Measurements from ENCODE around the gene MCM6.

Gene MCM6

DNA sequence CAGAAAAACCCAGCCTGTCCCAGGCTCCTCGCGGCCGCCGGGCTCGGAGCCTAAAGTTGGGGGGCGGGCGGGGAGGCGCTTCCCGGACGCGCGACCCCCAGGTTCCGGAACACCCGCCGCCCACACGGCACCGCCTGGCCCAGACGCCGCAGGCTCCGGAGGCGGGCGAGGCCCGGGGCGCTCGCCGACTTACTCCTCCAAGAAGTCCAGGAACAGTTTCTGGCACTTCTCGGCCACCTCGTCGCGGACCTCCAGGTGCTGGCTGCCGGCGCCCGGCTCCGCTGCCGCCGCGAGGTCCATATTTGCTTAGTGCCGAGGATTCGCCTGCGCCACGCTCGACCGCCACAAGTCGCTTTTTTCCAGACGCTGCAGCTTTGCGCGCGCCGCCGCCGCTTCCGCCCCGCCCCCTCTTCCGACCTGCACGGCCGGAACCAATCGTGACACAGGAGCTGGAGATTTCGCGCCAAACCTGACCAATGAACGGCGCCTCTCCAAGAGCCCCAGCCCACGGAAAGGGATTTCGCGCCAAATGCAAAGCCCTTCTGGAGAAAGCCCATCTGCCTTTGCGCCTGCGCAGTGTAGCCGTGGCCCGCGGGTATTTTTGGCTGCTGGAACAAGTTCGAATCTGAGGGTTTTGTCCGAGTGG lies at the start of gene MCM6:
TSS of gene MCM6 (minus strand) at position 378 of the 646 bp plus-strand sequence. CDS start at position 300, 78 bp downstream.
- Mint-ChIP-seq H3K4me3 (peak within 1 kb of the TSS; percentile 89 to 90 (median 90)), H3K36me3 (ENCODE audit: low read depth) (peaks cover 18% of the 10 kb centered on the region), H3K4me1 (peaks cover 22% of the 10 kb centered on the region), H3K27me3 (ENCODE audit: low read depth) (no peaks in the 10 kb centered on the region), H3K9me3 (peaks cover 5% of the 10 kb centered on the region), H3K27ac (peak within 1 kb of the TSS; percentile 47 to 91 (median 88))
- TF ChIP-seq, protein P1, sequence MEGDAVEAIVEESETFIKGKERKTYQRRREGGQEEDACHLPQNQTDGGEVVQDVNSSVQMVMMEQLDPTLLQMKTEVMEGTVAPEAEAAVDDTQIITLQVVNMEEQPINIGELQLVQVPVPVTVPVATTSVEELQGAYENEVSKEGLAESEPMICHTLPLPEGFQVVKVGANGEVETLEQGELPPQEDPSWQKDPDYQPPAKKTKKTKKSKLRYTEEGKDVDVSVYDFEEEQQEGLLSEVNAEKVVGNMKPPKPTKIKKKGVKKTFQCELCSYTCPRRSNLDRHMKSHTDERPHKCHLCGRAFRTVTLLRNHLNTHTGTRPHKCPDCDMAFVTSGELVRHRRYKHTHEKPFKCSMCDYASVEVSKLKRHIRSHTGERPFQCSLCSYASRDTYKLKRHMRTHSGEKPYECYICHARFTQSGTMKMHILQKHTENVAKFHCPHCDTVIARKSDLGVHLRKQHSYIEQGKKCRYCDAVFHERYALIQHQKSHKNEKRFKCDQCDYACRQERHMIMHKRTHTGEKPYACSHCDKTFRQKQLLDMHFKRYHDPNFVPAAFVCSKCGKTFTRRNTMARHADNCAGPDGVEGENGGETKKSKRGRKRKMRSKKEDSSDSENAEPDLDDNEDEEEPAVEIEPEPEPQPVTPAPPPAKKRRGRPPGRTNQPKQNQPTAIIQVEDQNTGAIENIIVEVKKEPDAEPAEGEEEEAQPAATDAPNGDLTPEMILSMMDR (IDR thresholded peaks at IDR 0.05; ENCODE audit: unreplicated experiment in 3 of 3): no peak

GRCh38 chr2:135925571-135925970 lies 49.3 kb upstream of the MCM6 start:
- H3K9me3 Mint-ChIP-seq: no peaks in the 10 kb centered on the region
- no peak overlapping the region for H3K4me3 Mint-ChIP-seq
- H3K27ac Mint-ChIP-seq: no peak overlapping the region
- H3K27me3 Mint-ChIP-seq (ENCODE audit: low read depth): no peaks in the 10 kb centered on the region
- TF ChIP-seq, protein P1 (IDR thresholded peaks at IDR 0.05; ENCODE audit: unreplicated experiment in 3 of 3): no peak
- peaks cover 47% of the 10 kb centered on the region for H3K36me3 Mint-ChIP-seq (ENCODE audit: low read depth)
- H3K4me1 Mint-ChIP-seq: no peaks in the 10 kb centered on the region

- Mint-ChIP-seq H3K4me1 (no peaks in the 10 kb centered on the region), H3K4me3 (no peak overlapping the region), H3K36me3 (ENCODE audit: low read depth) (peaks cover 27% of the 10 kb centered on the region), H3K9me3 (no peaks in the 10 kb centered on the region), H3K27me3 (ENCODE audit: low read depth) (no peaks in the 10 kb centered on the region), H3K27ac (no peak overlapping the region)
- TF ChIP-seq, protein P1 (IDR thresholded peaks at IDR 0.05; ENCODE audit: unreplicated experiment in 3 of 3): peak; percentile 34 to 62 (median 47)
Measured at GRCh38 chr2:135916207-135916606, 40.0 kb upstream of the MCM6 start.

DNA sequence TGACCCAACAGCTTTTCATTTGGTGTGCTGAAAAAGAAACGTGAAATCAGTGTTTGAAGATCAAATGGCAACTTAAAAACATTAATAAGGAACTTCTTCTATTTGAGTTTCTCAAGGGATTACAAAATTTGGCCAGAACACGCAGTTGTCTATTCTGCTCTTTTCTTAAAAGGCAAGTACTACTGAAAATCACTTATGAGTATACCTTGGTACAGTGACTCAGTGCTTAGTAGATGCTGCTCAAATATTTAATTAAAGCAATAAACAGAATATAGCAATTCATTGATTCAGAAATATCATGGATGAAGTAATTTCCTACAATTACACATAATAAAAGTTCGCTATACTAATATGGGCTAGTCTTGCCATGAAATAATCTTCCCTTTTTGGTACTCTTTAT lies 38.2 kb upstream of the MCM6 start:
- TF ChIP-seq, protein P1 (IDR thresholded peaks at IDR 0.05; ENCODE audit: unreplicated experiment in 3 of 3): no peak
- Mint-ChIP-seq H3K36me3 (ENCODE audit: low read depth) (peaks cover 34% of the 10 kb centered on the region), H3K4me1 (no peaks in the 10 kb centered on the region), H3K27me3 (ENCODE audit: low read depth) (no peaks in the 10 kb centered on the region), H3K27ac (no peak overlapping the region), H3K9me3 (no peaks in the 10 kb centered on the region), H3K4me3 (no peak overlapping the region)

GRCh38 chr2:135913727-135914365 lies 37.6 kb upstream of the MCM6 start:
- Mint-ChIP-seq H3K27ac (no peak overlapping the region), H3K27me3 (ENCODE audit: low read depth) (no peaks in the 10 kb centered on the region), H3K4me3 (no peak overlapping the region), H3K4me1 (no peaks in the 10 kb centered on the region), H3K36me3 (ENCODE audit: low read depth) (peaks cover 38% of the 10 kb centered on the region), H3K9me3 (no peaks in the 10 kb centered on the region)
- TF ChIP-seq, protein P1 (IDR thresholded peaks at IDR 0.05; ENCODE audit: unreplicated experiment in 3 of 3): peak; percentile 74 to 89 (median 81)

DNA sequence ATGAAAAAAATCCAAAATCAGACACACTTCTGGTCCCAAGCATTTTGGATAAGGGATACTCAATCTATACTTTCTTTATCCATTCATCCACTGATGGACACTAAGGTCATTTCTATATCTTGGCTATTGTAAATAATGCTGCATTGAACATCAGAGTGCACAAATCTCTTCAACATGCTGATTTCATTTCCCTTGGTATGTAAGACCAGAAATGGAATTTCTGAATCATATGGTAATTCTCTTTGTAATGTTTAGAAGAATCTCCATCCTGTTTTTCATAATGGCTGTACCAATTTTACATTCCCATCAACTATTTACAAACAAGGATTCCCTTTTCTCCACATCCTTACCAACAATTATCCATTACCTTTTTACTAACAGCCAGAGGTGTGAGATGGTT lies 33.7 kb upstream of the MCM6 start:
- Mint-ChIP-seq H3K4me3 (no peak overlapping the region), H3K27me3 (ENCODE audit: low read depth) (no peaks in the 10 kb centered on the region), H3K27ac (no peak overlapping the region), H3K36me3 (ENCODE audit: low read depth) (peaks cover 65% of the 10 kb centered on the region), H3K4me1 (no peaks in the 10 kb centered on the region), H3K9me3 (no peaks in the 10 kb centered on the region)
- TF ChIP-seq, protein P1 (IDR thresholded peaks at IDR 0.05; ENCODE audit: unreplicated experiment in 3 of 3): no peak

Measured in nephron (organoid).